ENCODE data around the gene NOS3.

DNA sequence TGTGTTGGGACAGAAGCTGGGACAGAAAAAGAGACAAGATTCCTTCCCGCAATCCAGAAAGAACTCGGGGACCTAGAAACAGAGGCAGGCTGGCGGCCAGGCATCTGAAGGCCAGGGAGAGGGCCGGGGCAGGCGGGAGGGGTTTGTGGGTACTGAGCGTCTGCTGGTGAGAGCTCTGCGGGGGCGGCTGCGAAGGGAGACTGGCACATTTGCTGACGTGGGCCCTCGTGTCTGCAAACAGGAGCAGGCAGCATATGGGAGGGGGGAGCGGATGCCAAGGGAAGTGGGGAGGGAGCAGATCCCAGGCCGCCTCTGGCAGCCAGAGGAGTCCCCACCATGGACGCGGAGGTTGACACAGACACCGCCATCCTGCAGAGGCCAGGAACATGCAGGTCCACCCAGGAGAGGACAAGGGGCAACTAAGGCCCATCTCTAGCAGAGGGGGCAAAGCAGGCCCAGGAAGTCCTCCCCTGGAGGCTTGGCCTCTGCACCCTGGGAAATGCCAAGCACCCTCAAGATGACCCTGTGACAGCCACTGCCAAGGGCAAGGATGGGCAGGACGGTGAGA is 44.9 kb upstream of the NOS3 start:
- TF ChIP-seq, protein P1, sequence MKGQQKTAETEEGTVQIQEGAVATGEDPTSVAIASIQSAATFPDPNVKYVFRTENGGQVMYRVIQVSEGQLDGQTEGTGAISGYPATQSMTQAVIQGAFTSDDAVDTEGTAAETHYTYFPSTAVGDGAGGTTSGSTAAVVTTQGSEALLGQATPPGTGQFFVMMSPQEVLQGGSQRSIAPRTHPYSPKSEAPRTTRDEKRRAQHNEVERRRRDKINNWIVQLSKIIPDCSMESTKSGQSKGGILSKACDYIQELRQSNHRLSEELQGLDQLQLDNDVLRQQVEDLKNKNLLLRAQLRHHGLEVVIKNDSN (CRISPR knock-in tag; IDR thresholded peaks at IDR 0.05), result no peak
- TF ChIP-seq, protein P2, sequence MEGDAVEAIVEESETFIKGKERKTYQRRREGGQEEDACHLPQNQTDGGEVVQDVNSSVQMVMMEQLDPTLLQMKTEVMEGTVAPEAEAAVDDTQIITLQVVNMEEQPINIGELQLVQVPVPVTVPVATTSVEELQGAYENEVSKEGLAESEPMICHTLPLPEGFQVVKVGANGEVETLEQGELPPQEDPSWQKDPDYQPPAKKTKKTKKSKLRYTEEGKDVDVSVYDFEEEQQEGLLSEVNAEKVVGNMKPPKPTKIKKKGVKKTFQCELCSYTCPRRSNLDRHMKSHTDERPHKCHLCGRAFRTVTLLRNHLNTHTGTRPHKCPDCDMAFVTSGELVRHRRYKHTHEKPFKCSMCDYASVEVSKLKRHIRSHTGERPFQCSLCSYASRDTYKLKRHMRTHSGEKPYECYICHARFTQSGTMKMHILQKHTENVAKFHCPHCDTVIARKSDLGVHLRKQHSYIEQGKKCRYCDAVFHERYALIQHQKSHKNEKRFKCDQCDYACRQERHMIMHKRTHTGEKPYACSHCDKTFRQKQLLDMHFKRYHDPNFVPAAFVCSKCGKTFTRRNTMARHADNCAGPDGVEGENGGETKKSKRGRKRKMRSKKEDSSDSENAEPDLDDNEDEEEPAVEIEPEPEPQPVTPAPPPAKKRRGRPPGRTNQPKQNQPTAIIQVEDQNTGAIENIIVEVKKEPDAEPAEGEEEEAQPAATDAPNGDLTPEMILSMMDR (IDR thresholded peaks at IDR 0.05 in 2 of 3, conservative IDR thresholded peaks at IDR 0.05 in 1 of 3; ENCODE audit: insufficient read depth in 2 of 3, low read depth in 1 of 3, low read length in 3 of 3), result no peak
- TF ChIP-seq, protein P3, sequence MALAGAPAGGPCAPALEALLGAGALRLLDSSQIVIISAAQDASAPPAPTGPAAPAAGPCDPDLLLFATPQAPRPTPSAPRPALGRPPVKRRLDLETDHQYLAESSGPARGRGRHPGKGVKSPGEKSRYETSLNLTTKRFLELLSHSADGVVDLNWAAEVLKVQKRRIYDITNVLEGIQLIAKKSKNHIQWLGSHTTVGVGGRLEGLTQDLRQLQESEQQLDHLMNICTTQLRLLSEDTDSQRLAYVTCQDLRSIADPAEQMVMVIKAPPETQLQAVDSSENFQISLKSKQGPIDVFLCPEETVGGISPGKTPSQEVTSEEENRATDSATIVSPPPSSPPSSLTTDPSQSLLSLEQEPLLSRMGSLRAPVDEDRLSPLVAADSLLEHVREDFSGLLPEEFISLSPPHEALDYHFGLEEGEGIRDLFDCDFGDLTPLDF (CRISPR knock-in tag; IDR thresholded peaks at IDR 0.05), result no peak
- TF ChIP-seq MED1 (CRISPR knock-in tag; IDR thresholded peaks at IDR 0.05; ENCODE audit: borderline replicate concordance) (no peak), TAF1 (IDR thresholded peaks at IDR 0.05; ENCODE audit: control insufficient read depth, extremely low read depth, insufficient read depth, low read length, severe bottlenecking) (no peak), SMAD4 (CRISPR knock-in tag; conservative IDR thresholded peaks at IDR 0.05) (no peak), ZBTB49 (CRISPR knock-in tag; IDR thresholded peaks at IDR 0.05; ENCODE audit: borderline replicate concordance) (no peak), SRSF7 (optimal IDR thresholded peaks at IDR 0.05; ENCODE audit: low read depth, low read length) (no peak), ZNF274 (IDR thresholded peaks at IDR 0.05; ENCODE audit: borderline replicate concordance, low read depth, low read length) (no peak), CHD1 (IDR thresholded peaks at IDR 0.05; ENCODE audit: low read length) (no peak), ZNF133 (CRISPR knock-in tag; IDR thresholded peaks at IDR 0.05) (no peak), SAFB (IDR thresholded peaks at IDR 0.05; ENCODE audit: borderline replicate concordance, low read depth, low read length) (no peak), JUN (IDR thresholded peaks at IDR 0.05; ENCODE audit: borderline replicate concordance, low read depth, low read length) (no peak), JUN (CRISPR knock-in tag; IDR thresholded peaks at IDR 0.05; ENCODE audit: borderline replicate concordance) (no peak)
- TF ChIP-seq, protein P4, sequence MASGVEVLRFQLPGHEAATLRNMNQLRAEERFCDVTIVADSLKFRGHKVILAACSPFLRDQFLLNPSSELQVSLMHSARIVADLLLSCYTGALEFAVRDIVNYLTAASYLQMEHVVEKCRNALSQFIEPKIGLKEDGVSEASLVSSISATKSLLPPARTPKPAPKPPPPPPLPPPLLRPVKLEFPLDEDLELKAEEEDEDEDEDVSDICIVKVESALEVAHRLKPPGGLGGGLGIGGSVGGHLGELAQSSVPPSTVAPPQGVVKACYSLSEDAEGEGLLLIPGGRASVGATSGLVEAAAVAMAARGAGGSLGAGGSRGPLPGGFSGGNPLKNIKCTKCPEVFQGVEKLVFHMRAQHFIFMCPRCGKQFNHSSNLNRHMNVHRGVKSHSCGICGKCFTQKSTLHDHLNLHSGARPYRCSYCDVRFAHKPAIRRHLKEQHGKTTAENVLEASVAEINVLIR (CRISPR knock-in tag; IDR thresholded peaks at IDR 0.05), result no peak

Data from K562 (cell line).